Measurements from ENCODE around the gene PCK2. TPM values are rescaled to one million over a fixed set of nuclear protein-coding genes. Genes with fewer than 3 reads are reported as not detected.

Gene PCK2
- total and polyA plus RNA-seq, 2 of the 8 experiments (the other 6 are each of a cell fraction or from before 2014, with no cell fraction given): 81.9 to 115 TPM

- H3K9ac ChIP-seq (replicated peaks in 1 of 4; ENCODE audit: extremely low read depth in 1 of 4, low read depth in 3 of 4, low read length in 3 of 4): no peak overlapping the region
- no peak overlapping the region for H2BK120ac ChIP-seq (replicated peaks; ENCODE audit: low read depth, low read length)
- H3K79me2 ChIP-seq (ENCODE audit: control insufficient read depth in 1 of 2, insufficient read depth in 2 of 2, low read length in 2 of 2): no peaks in the 10 kb centered on the region
- DNase-seq (ENCODE audit: low read depth in 1 of 2, low spot score in 2 of 2) (no peak), FAIRE-seq (no peak)
- no peak overlapping the region for H2BK15ac ChIP-seq (ENCODE audit: low read length)
- H3K23me2 ChIP-seq (ENCODE audit: low read depth, low read length): peaks cover 4% of the 10 kb centered on the region; the same call in 1 of the 2 replicates
- no peaks in the 10 kb centered on the region for H3K79me1 ChIP-seq (ENCODE audit: low read depth, low read length)
- POLR2A ChIA-PET (ENCODE audit: partially characterized antibody): interaction anchor here (0.7 to 27.2 kb wide), 7 partner anchors 9 to 35 kb away, joined by 3 to 626 read pairs (median 3); partner anchors contain the start of genes CARMIL3, CPNE6 and PCK2
- no peak overlapping the region for H4K8ac ChIP-seq (ENCODE audit: extremely low read depth, insufficient read depth, low read length)
- H2BK5ac ChIP-seq (ENCODE audit: low read depth, low read length): no peak overlapping the region
- CTCF ChIA-PET (ENCODE audit: partially characterized antibody): interaction anchor here (1.0 to 2.0 kb wide), 8 partner anchors 9 to 60 kb away, joined by 3 to 23 read pairs (median 4); no protein-coding TSS in a partner anchor
- no peak overlapping the region for H3K14ac ChIP-seq (ENCODE audit: insufficient read length)
- H4K91ac ChIP-seq (replicated peaks; ENCODE audit: insufficient read length, low read length): no peak overlapping the region
- no peak overlapping the region for H3K56ac ChIP-seq (replicated peaks; ENCODE audit: insufficient read length, low read depth, low read length)
- no peak overlapping the region for H3K23ac ChIP-seq (ENCODE audit: insufficient read length)
- WGBS, 2 experiments (ENCODE audit: extremely low coverage in 1 of 2, insufficient coverage in 1 of 2, insufficient read length in 1 of 2, insufficient replicate concordance in 2 of 2, low coverage in 1 of 2, low lambda C conversion rate in 2 of 2, missing lambda C conversion rate in 1 of 2): 70% methylated on average over 3 of the region's 3 CpGs; no CpG with 5 or more reads in 1 of the 2 experiments
- no peak overlapping the region for H2AK5ac ChIP-seq (ENCODE audit: low read depth, low read length)
- H3K27me3 ChIP-seq (replicated peaks in 1 of 4; ENCODE audit: control insufficient read depth in 3 of 4, extremely low read depth in 1 of 4, insufficient read depth in 3 of 4, low read length in 3 of 4): peaks cover 0 to 10% (median 7%) of the 10 kb centered on the region in 4 experiments; a peak in 5 of 7 replicates
- no peaks in the 10 kb centered on the region for H3K9me3 ChIP-seq (ENCODE audit: insufficient read depth in 2 of 2, low read depth in 1 of 2, low read length in 1 of 2)
- no peak overlapping the region for H3K4me3 ChIP-seq (ENCODE audit: extremely low read depth in 1 of 4, insufficient read depth in 2 of 4, low read depth in 3 of 4, low read length in 4 of 4)
- H3K18ac ChIP-seq (ENCODE audit: extremely low read depth, low read length): no peak overlapping the region
- no peaks in the 10 kb centered on the region for H3K36me3 ChIP-seq (ENCODE audit: control insufficient read depth in 2 of 4, insufficient read depth in 4 of 4, low read length in 3 of 4)
- H3K4ac ChIP-seq (replicated peaks; ENCODE audit: insufficient read length, low read depth, low read length): no peak overlapping the region
- H3K4me1 ChIP-seq (replicated peaks in 1 of 4; ENCODE audit: control insufficient read depth in 3 of 4, insufficient read depth in 4 of 4, low read length in 3 of 4): peaks cover 0 to 6% (median 4%) of the 10 kb centered on the region in 4 experiments; a peak in 6 of 7 replicates
- H2BK12ac ChIP-seq (ENCODE audit: low read depth, low read length): no peak overlapping the region
- H3K4me2 ChIP-seq (ENCODE audit: insufficient read depth in 1 of 2, low read depth in 2 of 2, low read length in 2 of 2): no peak overlapping the region
- no peak overlapping the region for H2BK20ac ChIP-seq (ENCODE audit: low read length)
- no peak overlapping the region for H4K5ac ChIP-seq (ENCODE audit: insufficient read length, low read depth, low read length)
- H3K27ac ChIP-seq (ENCODE audit: low read depth, low read length): no peak overlapping the region
- no peak overlapping the region for H2AFZ ChIP-seq (ENCODE audit: low read length)
- no peaks in the 10 kb centered on the region for H4K20me1 ChIP-seq (replicated peaks in 1 of 2; ENCODE audit: control insufficient read depth in 1 of 2, insufficient read depth in 2 of 2, low read length in 2 of 2)
- no peak for TF ChIP-seq ZNF274 (IDR thresholded peaks at IDR 0.05; ENCODE audit: borderline replicate concordance, extremely low read depth, low read length)
- TF ChIP-seq RFX5 (IDR thresholded peaks at IDR 0.05; ENCODE audit: borderline replicate concordance, low read depth, low read length): no peak
- no peak for TF ChIP-seq RXRA (IDR thresholded peaks at IDR 0.05; ENCODE audit: insufficient read depth, low read depth, low read length)
- TF ChIP-seq SRF (IDR thresholded peaks at IDR 0.05; ENCODE audit: low read depth, low read length): no peak
Measured at GRCh38 chr14:24086193-24086955, 7.7 kb upstream of the PCK2 start.

All from H1 (cell line).